OCI-LY7 (cell line): ENCODE data around the gene RBP4. TPM values are rescaled to one million over a fixed set of nuclear protein-coding genes. Genes with fewer than 3 reads are reported as not detected.

Source experiments
- BruUV-seq: library from RNA; stranded (reverse); fragments of 400-500 nt; replicated peaks from 2 replicates; lab custom pipeline; 2021; lab: Mats Ljungman, UMichigan
- CTCF ChIA-PET: fragments of 300-600 bp; sonication (Branson Sonifier 250); formaldehyde crosslinking; loops from one replicate; lab custom pipeline; 2022; ENCODE audit warnings: antibody characterized with exemption; ENCODE audit not compliant: unreplicated experiment; lab: Charles Lee
- POLR2A ChIA-PET: fragments of 300-600 bp; sonication (Branson Sonifier 250); formaldehyde crosslinking; loops from one replicate; lab custom pipeline; 2022; ENCODE audit warnings: antibody characterized with exemption; lab: Charles Lee
- DNase-seq: peaks from one replicate; pipeline ENCODE4 v3.0.0-alpha.2; 2015; ENCODE audit warnings: low spot score
- H2AFZ ChIP-seq: fragments of 200-600 bp; sonication (generic), shearing (Covaris generic); 2 replicates; pipeline ENCODE4 v1.6.1; 2014; ENCODE audit warnings: mild to moderate bottlenecking, antibody characterized with exemption, low read length, moderate library complexity
- H3K27ac ChIP-seq: fragments of 200-600 bp; sonication (generic); 2 replicates; pipeline ENCODE4 v1.5.1; 2014; ENCODE audit warnings: mixed run types, low read depth, mild to moderate bottlenecking, moderate library complexity, low read length, inconsistent platforms; ENCODE audit not compliant: poor library complexity, severe bottlenecking
- H3K36me3 ChIP-seq: fragments of 200-600 bp; sonication (generic); 2 replicates; pipeline ENCODE4 v1.6.1; 2014; ENCODE audit warnings: mild to moderate bottlenecking, antibody characterized with exemption, low read length, moderate library complexity, mixed read lengths; ENCODE audit not compliant: insufficient read depth
- H3K4me1 ChIP-seq: fragments of 200-600 bp; sonication (generic); 2 replicates; pipeline ENCODE4 v1.5.1; 2014; ENCODE audit warnings: mild to moderate bottlenecking, low read length; ENCODE audit not compliant: insufficient read depth, poor library complexity, severe bottlenecking
- H3K4me2 ChIP-seq: fragments of 200-600 bp; sonication (generic); 2 replicates; pipeline ENCODE4 v1.6.1; 2014; ENCODE audit warnings: mild to moderate bottlenecking, low read length
- H3K4me3 ChIP-seq: fragments of 200-600 bp; sonication (generic); 2 replicates; pipeline ENCODE4 v1.5.1; 2014; ENCODE audit warnings: mild to moderate bottlenecking, low read depth, low read length; ENCODE audit not compliant: poor library complexity, severe bottlenecking
- H3K79me2 ChIP-seq: fragments of 200-600 bp; sonication (generic); 2 replicates; pipeline ENCODE4 v1.6.1; 2016; ENCODE audit warnings: low read depth, mild to moderate bottlenecking, low read length, moderate library complexity, mixed read lengths; ENCODE audit not compliant: insufficient read depth
- H3K9me2 ChIP-seq: fragments of 200-600 bp; sonication (generic); 2 replicates; pipeline ENCODE4 v1.6.1; 2016; ENCODE audit warnings: mild to moderate bottlenecking, low read length, mixed read lengths; ENCODE audit not compliant: insufficient read depth
- H3K9me3 ChIP-seq: fragments of 200-600 bp; sonication (generic); 2 replicates; pipeline ENCODE4 v1.6.1; 2014; ENCODE audit warnings: mild to moderate bottlenecking, mixed run types, low read length, mixed read lengths
- H4K20me1 ChIP-seq: fragments of 200-600 bp; sonication (generic); 2 replicates; pipeline ENCODE4 v1.6.1; 2014; ENCODE audit warnings: mild to moderate bottlenecking, antibody characterized with exemption, low read length, moderate library complexity, mixed read lengths; ENCODE audit not compliant: insufficient read depth
- CTCF ChIP-seq: fragments of 200-600 bp; sonication (generic); conservative IDR thresholded peaks from 2 replicates; pipeline ENCODE4 v1.5.1; 2014; ENCODE audit warnings: mild to moderate bottlenecking, antibody characterized with exemption, low read length, moderate library complexity, mixed read lengths
- EZH2phosphoT487 ChIP-seq: fragments of 200-600 bp; sonication (generic); IDR thresholded peaks from 2 replicates; pipeline ENCODE4 v1.6.1; 2018; ENCODE audit warnings: low read depth, borderline replicate concordance, mild to moderate bottlenecking, mixed run types, antibody characterized with exemption, low read length, moderate library complexity, mixed read lengths
- intact Hi-C: fragments of 100-400 bp; cut with micrococcal nuclease; formaldehyde crosslinking; loops from one replicate; pipeline ENCODE4 v1.10.0; 2022; ENCODE audit not compliant: unreplicated experiment
- total RNA-seq, 2 experiments: library from RNA; depleted of rRNA in 1 of 2; stranded (reverse); fragments of >200 nt in 1 of 2; shearing (Covaris generic) in 1 of 2; gene quantifications; 2 replicates each; pipeline ENCODE4 v1.2.3, GENCODE V29; 2014 to 2022

RBP4 gene
- total RNA-seq, 2 experiments from 2014 or later, result not detected

GRCh38 chr10:93612311-93612710, 11.3 kb upstream of the RBP4 start, which contains the start of gene PDE6C:
Gene PDE6C, plus strand, starts transcription at chr10:93612537. Its CDS starts 189 bp downstream, at chr10:93612726.
- Histone ChIP-seq H2AFZ (no peak within 1 kb of the TSS), H3K9me3 (no peaks in the 10 kb centered on the region), H3K4me3 (no peak within 1 kb of the TSS), H3K4me2 (no peak within 1 kb of the TSS), H3K79me2 (no peaks in the 10 kb centered on the region), H3K36me3 (no peaks in the 10 kb centered on the region), H4K20me1 (no peaks in the 10 kb centered on the region), H3K9me2 (no peaks in the 10 kb centered on the region), H3K4me1 (peaks cover 38% of the 10 kb centered on the region), H3K27ac (no peak within 1 kb of the TSS)
- BruUV-seq, result no TSS peak
- intact Hi-C loops, result no loop called here
- DNase-seq, result no peak
- ChIA-PET POLR2A (interaction anchor here (0.6 to 1.1 kb wide), 3 partner anchors 22 to 1604 kb away, joined by 3 read pairs; no protein-coding TSS in a partner anchor), CTCF (interaction anchor here (1.1 kb wide), 1 partner anchor 8 kb away, joined by 3 read pairs; no protein-coding TSS in a partner anchor)
- no peak for TF ChIP-seq EZH2phosphoT487
- no peak for TF ChIP-seq CTCF

- H3K4me3 ChIP-seq, result no peak overlapping the region
- H4K20me1 ChIP-seq, result no peaks in the 10 kb centered on the region
- no peaks in the 10 kb centered on the region for H3K9me2 ChIP-seq
- BruUV-seq, result no TSS peak
- TF ChIP-seq CTCF (no peak), EZH2phosphoT487 (no peak)
- ChIA-PET POLR2A (interaction anchor here (0.6 kb wide), 1 partner anchor 45 kb away, joined by 3 read pairs; no protein-coding TSS in a partner anchor), CTCF (no interaction called here)
- no peaks in the 10 kb centered on the region for H3K9me3 ChIP-seq
- no peak overlapping the region for H3K27ac ChIP-seq
- H2AFZ ChIP-seq, result no peak overlapping the region
- intact Hi-C loops, result no loop called here
- H3K4me2 ChIP-seq, result no peak overlapping the region
- no peaks in the 10 kb centered on the region for H3K36me3 ChIP-seq
- no peak for DNase-seq
- peaks cover 15% of the 10 kb centered on the region for H3K4me1 ChIP-seq
- H3K79me2 ChIP-seq, result no peaks in the 10 kb centered on the region
Observed at GRCh38 chr10:93608421-93608820, 7.4 kb upstream of the RBP4 start.

- ChIA-PET CTCF (interaction anchor here (0.5 kb wide), 1 partner anchor 8 kb away, joined by 3 read pairs; the partner anchor contains the start of gene PDE6C), POLR2A (no interaction called here)
Observed at GRCh38 chr10:93604146-93604545, 3.1 kb upstream of the RBP4 start.

More at GRCh38 chr10:93604146-93604545, 3.1 kb upstream of the RBP4 start:
- Histone ChIP-seq H3K36me3 (no peaks in the 10 kb centered on the region), H4K20me1 (no peaks in the 10 kb centered on the region), H3K4me3 (no peak overlapping the region), H3K4me2 (0 out of 2 replicates have a peak overlapping the region, but pooled peaks have one; percentile 4), H3K27ac (no peak overlapping the region), H3K9me2 (no peaks in the 10 kb centered on the region), H3K9me3 (no peaks in the 10 kb centered on the region), H3K4me1 (peaks cover 10% of the 10 kb centered on the region), H2AFZ (peak overlapping the region; percentile 43; the same call in 1 of the 2 replicates), H3K79me2 (no peaks in the 10 kb centered on the region)
- no peak for DNase-seq
- no peak for TF ChIP-seq EZH2phosphoT487
- TF ChIP-seq CTCF, result no peak
- no TSS peak for BruUV-seq
- intact Hi-C loops, result no loop called here
